RWPE2 (cell line): ENCODE measurements around the gene BEST3.

Experiments used
- ATAC-seq: fragments of 200-7000 bp; cut with Tn5 transposase; 3 replicates; pipeline ENCODE4 v1.9.1; 2021; ENCODE audit warnings: low read depth
- DNase-seq: peaks from one replicate; pipeline ENCODE4 v3.0.0-alpha.2; 2020; ENCODE audit warnings: low spot score
- H3K27ac ChIP-seq: fragments of 450-650 bp; 2 replicates; pipeline ENCODE4 v1.5.1; 2017; ENCODE audit warnings: mild to moderate bottlenecking; ENCODE audit not compliant: poor library complexity, severe bottlenecking
- H3K27me3 ChIP-seq: fragments of 250-450 bp; sonication (Bioruptor Pico); 2 replicates; pipeline ENCODE4 v1.5.1; 2021; ENCODE audit warnings: mild to moderate bottlenecking, moderate library complexity; ENCODE audit not compliant: insufficient read depth, poor library complexity, severe bottlenecking
- H3K36me3 ChIP-seq: fragments of 250-450 bp; sonication (Bioruptor Pico); 2 replicates; pipeline ENCODE4 v1.5.1; 2020; ENCODE audit warnings: low read depth, mild to moderate bottlenecking, moderate library complexity
- H3K4me1 ChIP-seq: fragments of 250-450 bp; sonication (Bioruptor Pico); 2 replicates; pipeline ENCODE4 v1.5.1; 2021; ENCODE audit warnings: mild to moderate bottlenecking, moderate library complexity; ENCODE audit not compliant: insufficient read depth, poor library complexity, severe bottlenecking
- H3K4me3 ChIP-seq: fragments of 250-450 bp; sonication (Bioruptor Pico); 2 replicates; pipeline ENCODE4 v1.5.1; 2021; ENCODE audit warnings: mild to moderate bottlenecking, moderate library complexity; ENCODE audit not compliant: severe bottlenecking
- H3K9me3 ChIP-seq: fragments of 250-450 bp; sonication (Bioruptor Pico); 2 replicates; pipeline ENCODE4 v1.5.1; 2021; ENCODE audit warnings: mild to moderate bottlenecking, moderate library complexity; ENCODE audit not compliant: severe bottlenecking
- CTCF ChIP-seq: fragments of 450-650 bp; IDR thresholded peaks from one replicate; pipeline ENCODE4 v1.5.1; 2017; ENCODE audit warnings: mild to moderate bottlenecking, moderate library complexity; ENCODE audit not compliant: poor library complexity, severe bottlenecking

Gene BEST3

GRCh38 chr12:69688021-69688420 lies 11.1 kb downstream of the BEST3 start:
- Histone ChIP-seq H3K4me1 (peaks cover 30% of the 10 kb centered on the region), H3K4me3 (no peak overlapping the region), H3K36me3 (no peaks in the 10 kb centered on the region), H3K9me3 (no peaks in the 10 kb centered on the region), H3K27me3 (no peaks in the 10 kb centered on the region), H3K27ac (peak overlapping the region; percentile 78)
- ATAC-seq (no peak), DNase-seq (no peak)
- no peak for TF ChIP-seq CTCF

GRCh38 chr12:69687390-69687789 lies 11.7 kb downstream of the BEST3 start:
- Histone ChIP-seq H3K27me3 (no peaks in the 10 kb centered on the region), H3K4me1 (peaks cover 30% of the 10 kb centered on the region), H3K4me3 (no peak overlapping the region), H3K9me3 (no peaks in the 10 kb centered on the region), H3K27ac (peak overlapping the region; percentile 78), H3K36me3 (no peaks in the 10 kb centered on the region)
- TF ChIP-seq CTCF, result no peak
- DNase-seq, result no peak
- ATAC-seq, result no peak

- no peaks in the 10 kb centered on the region for H3K9me3 ChIP-seq
- no peak for ATAC-seq
Observed at GRCh38 chr12:69686731-69687130, 12.4 kb downstream of the BEST3 start.

GRCh38 chr12:69685810-69686209 lies 13.3 kb downstream of the BEST3 start:
- Histone ChIP-seq H3K27me3 (no peaks in the 10 kb centered on the region), H3K9me3 (no peaks in the 10 kb centered on the region), H3K27ac (peak overlapping the region; percentile 27), H3K4me3 (no peak overlapping the region), H3K36me3 (no peaks in the 10 kb centered on the region), H3K4me1 (peaks cover 30% of the 10 kb centered on the region)
- DNase-seq, result no peak
- ATAC-seq, result peak; percentile 68
- TF ChIP-seq CTCF, result no peak

More at GRCh38 chr12:69686731-69687130, 12.4 kb downstream of the BEST3 start:
- no peaks in the 10 kb centered on the region for H3K27me3 ChIP-seq
- no peak for DNase-seq
- peaks cover 30% of the 10 kb centered on the region for H3K4me1 ChIP-seq
- H3K27ac ChIP-seq, result peak overlapping the region; percentile 78
- no peak for TF ChIP-seq CTCF
- no peak overlapping the region for H3K4me3 ChIP-seq
- no peaks in the 10 kb centered on the region for H3K36me3 ChIP-seq

- Histone ChIP-seq H3K36me3 (no peaks in the 10 kb centered on the region), H3K4me1 (peaks cover 29% of the 10 kb centered on the region), H3K9me3 (no peaks in the 10 kb centered on the region), H3K4me3 (no peak overlapping the region), H3K27ac (no peak overlapping the region), H3K27me3 (no peaks in the 10 kb centered on the region)
- ATAC-seq (no peak), DNase-seq (no peak)
- no peak for TF ChIP-seq CTCF
Observed at GRCh38 chr12:69684466-69684865, 14.6 kb downstream of the BEST3 start.
